Fibroblast of lung (primary cell): ENCODE results near the gene RIPOR2.

ENCODE experiments used
- EZH2 ChIP-seq: IDR thresholded peaks from 2 replicates; pipeline ENCODE4 v1.5.1; 2012; ENCODE audit warnings: low read length, control low read depth, mild to moderate bottlenecking; ENCODE audit errors: missing control alignments
- TF ChIP-seq, protein P1 (sequence below), 2 donors: IDR thresholded peaks in 1 of 2; conservative IDR thresholded peaks in 1 of 2; 1 replicate in 1 of 2; 2 replicates in 1 of 2; pipeline ENCODE4 v1.5.1; 2011 to 2012; ENCODE audit warnings: low read length in 2 of 2, control low read depth in 1 of 2, inconsistent platforms in 1 of 2, low read depth in 1 of 2, mild to moderate bottlenecking in 1 of 2

DNA sequence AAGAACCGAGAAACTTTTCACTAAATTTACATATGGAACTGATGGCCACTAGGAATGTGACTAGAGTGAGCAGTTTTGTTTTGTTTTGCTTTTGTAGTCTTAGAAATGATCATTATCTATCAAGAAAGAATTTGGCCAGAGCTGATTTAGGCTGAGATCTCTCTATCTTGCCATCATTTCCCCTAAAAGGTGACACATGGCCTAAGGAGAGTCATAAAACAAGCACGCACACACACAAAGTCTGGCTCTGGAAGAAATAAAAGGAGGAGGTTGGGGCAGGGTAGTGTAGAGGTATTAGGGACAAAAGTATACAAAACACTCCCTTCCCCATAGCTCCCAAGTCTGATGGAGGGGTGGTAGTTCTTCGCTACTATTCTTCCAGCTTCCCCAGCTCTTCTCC, 56.4 kb downstream of the RIPOR2 start:
- TF ChIP-seq, protein P1, sequence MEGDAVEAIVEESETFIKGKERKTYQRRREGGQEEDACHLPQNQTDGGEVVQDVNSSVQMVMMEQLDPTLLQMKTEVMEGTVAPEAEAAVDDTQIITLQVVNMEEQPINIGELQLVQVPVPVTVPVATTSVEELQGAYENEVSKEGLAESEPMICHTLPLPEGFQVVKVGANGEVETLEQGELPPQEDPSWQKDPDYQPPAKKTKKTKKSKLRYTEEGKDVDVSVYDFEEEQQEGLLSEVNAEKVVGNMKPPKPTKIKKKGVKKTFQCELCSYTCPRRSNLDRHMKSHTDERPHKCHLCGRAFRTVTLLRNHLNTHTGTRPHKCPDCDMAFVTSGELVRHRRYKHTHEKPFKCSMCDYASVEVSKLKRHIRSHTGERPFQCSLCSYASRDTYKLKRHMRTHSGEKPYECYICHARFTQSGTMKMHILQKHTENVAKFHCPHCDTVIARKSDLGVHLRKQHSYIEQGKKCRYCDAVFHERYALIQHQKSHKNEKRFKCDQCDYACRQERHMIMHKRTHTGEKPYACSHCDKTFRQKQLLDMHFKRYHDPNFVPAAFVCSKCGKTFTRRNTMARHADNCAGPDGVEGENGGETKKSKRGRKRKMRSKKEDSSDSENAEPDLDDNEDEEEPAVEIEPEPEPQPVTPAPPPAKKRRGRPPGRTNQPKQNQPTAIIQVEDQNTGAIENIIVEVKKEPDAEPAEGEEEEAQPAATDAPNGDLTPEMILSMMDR (conservative IDR thresholded peaks at IDR 0.05 in 1 of 2, IDR thresholded peaks at IDR 0.05 in 1 of 2; ENCODE audit: low read depth in 1 of 2, low read length in 2 of 2), result no peak
- no peak for TF ChIP-seq EZH2
